ENCODE results near the gene GSN.

GSN gene

DNA sequence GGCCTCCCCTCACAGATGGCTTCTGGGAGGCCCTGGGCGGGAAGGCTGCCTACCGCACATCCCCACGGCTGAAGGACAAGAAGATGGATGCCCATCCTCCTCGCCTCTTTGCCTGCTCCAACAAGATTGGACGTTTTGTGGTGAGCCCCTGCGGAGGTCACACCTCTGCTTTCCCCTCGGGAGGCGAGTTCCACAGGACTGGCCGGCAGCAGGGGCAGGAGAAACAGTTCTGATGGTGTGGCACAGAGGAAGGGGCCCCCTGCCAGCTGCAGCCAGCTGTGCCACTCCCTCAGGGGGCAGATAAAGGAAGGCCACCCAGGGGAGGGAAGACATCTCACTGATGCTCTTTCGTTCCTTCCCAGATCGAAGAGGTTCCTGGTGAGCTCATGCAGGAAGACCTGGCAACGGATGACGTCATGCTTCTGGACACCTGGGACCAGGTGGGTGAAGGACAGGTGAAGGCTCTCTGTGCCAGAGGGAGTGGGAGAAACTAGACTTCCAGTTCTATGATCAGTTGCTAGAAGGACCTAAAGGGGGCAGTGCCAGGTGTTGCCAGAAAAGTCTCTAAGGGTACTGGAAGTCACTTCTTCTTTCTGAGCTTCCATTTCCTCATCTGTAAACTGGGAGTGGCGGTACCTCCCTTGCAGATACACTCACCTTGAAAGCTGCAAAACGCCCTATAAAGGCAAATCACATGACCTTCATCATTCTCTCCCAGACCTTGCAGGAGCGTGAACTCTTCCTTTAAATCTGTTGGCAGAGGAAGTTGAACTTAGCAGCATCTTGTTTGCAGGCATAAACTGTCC lies 61.1 kb downstream of the GSN start:
- peak; percentile 41 for DNase-seq
- in situ Hi-C loops (cut with MboI; ENCODE audit: low pct_unique_long_range_greater_than_20kb, low sequenced_read_pairs) = no loop called here

DNA sequence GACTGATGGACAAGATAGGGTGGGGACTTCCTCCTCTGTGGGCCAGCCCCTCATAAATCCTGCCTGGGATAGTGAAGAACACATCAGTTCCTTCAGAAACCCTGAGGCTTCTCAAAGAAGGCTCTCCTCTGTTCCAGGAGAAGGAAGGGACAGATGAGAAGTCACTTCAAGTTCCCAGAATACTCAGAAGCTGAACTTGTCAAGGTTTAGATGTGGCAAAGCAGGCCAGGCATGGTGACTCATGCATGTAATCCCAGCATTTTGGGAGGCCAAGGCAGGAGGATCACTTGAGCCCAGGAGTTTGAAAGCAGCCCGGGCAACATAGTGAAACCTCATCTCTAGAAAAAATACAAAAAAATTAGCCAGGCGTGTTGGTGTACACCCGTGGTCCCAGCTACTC lies 63.6 kb downstream of the GSN start:
- DNase-seq = no peak
- in situ Hi-C loops (cut with MboI; ENCODE audit: low pct_unique_long_range_greater_than_20kb, low sequenced_read_pairs) = no loop called here

DNA sequence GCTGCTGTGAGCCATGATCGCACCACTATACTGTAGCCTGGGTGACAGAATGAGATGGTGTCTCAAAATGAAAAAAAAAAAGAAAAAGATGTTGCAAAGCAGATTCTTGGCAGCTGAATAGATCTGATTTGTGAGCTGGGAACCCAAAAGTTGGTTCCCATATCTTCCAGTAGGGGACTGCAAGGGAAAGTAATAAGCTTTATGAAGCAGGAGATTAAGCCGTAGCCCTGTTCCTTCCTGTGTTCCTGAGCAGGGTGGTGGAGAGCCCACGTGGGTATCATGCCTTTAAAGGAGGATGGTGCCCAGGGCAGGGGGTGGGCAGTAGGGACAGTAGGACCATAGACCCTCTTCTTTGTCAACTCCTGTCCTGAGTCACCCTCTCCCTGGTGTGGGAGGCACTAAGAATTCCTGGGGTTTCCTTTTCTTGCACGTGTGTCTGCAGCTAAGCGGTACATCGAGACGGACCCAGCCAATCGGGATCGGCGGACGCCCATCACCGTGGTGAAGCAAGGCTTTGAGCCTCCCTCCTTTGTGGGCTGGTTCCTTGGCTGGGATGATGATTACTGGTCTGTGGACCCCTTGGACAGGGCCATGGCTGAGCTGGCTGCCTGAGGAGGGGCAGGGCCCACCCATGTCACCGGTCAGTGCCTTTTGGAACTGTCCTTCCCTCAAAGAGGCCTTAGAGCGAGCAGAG lies 64.2 kb downstream of the GSN start:
- no peak for DNase-seq
- in situ Hi-C loops (cut with MboI; ENCODE audit: low pct_unique_long_range_greater_than_20kb, low sequenced_read_pairs) = no loop called here

DNA sequence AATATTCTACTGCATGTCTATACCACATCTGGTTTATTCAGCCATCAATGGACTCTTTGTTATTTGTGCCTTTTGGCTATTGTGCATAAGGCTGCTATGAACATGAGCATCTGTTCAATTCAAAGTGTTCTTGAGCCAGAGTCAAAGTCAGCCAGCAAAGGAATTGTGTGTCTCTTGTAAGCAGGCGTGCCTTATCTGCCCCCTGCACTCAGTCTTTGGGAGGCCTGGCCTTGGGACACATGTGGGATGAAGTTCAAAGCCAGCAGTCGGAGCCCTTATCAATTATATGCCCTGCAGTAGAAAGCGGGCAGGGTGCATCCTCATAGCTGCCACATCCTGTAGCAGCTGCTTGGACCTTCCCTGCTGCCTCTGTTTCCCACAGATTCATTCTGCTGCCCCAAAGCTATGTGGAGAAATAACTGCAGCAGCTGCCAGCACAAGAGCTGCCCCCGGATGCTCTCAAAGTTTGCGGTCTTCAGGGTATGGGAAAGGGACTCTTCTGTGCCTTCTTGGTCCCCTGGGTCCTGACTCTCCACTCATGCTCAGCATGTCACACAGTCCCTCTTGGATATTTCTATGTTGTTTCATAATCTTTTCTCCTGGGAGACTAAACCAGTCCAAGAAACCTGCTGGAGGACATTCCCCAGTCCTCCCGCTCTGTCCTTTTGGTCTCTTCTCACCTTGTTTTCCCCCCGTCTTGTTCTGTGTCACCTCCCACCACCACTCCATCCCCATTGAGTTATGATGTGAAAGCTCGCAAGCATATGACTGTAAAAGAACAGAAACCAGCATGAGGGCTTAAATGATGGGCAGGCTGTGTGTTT lies 66.2 kb downstream of the GSN start:
- in situ Hi-C loops (cut with MboI; ENCODE audit: low pct_unique_long_range_greater_than_20kb, low sequenced_read_pairs) = no loop called here
- no peak for DNase-seq

DNA sequence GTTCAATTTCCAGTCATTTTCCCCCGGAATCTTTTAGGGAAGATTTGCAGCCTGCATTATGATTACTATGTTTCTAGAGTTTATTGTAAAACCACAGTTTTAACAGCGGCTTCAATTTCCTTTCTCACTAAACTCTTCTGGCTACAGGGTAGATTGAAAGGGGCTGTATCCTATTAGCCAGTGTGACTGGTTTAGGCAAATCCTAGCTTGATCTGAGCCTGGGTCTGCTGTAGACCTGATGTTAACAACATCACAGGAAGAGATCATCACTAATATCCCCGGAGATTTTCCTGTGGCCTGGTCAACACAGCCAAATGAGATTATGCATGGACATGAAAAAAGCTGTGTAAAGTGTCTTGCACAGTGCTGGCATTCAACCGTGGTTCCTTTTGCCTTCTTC lies 68.7 kb downstream of the GSN start:
- in situ Hi-C loops (cut with MboI; ENCODE audit: low pct_unique_long_range_greater_than_20kb, low sequenced_read_pairs) = no loop called here
- no peak for DNase-seq

DNA sequence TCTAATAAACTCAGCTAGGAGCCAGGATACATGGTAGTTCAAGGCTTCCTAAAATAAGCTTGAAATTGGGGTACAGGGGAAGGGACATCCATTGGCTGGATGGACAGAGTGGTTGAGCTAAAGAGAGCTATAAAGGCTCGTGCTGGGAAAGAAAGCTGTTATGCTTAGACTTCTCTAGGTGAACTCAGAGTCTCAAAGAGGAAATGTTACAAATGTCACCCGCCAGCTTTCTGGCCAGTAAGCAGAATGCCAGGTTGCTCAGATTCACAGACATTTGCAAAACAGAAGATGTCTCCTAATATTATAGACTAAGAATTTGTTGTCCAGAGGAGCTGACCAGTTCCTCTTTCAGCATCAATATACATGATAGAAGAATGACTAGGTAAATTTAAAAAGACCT lies 71.5 kb downstream of the GSN start:
- in situ Hi-C loops (cut with MboI; ENCODE audit: low pct_unique_long_range_greater_than_20kb, low sequenced_read_pairs) = no loop called here

DNA sequence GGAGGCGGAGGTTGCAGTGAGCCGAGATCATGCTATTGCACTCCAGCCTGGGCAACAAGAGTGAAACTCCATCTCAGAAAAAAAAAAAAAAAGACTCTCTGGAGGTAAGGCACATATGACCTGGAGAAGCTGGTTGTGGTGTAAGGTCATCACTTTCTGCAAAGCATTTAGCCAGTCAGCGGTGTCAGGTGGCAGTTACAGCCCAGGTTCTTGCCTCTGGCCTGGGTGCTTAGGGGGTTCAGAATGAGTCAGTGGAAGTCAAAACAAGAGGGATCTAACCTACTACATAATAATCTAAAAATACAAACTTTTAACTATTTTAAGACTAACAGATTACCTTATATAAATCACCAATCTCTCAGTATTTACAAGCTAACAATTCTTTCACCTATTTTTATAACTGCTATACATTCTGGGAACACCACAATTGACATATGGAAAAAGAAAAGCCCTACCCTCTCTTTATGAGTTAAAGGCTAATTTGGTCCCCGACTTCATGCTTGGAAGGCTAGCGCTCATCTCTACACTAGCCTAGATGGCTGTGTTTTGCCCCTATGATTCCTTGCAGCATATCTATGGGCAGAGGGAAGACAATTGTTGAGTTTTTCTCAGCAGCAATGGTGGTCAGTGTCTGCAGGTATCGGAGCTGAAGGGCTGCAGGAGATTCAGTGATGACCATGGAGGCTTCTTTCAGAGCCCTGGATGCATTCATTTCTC lies 72.9 kb downstream of the GSN start:
- in situ Hi-C loops (cut with MboI; ENCODE audit: low pct_unique_long_range_greater_than_20kb, low sequenced_read_pairs) = no loop called here
- no peak for DNase-seq

More for the DNA sequence above, 71.5 kb downstream of the GSN start:
- DNase-seq = no peak

DNA sequence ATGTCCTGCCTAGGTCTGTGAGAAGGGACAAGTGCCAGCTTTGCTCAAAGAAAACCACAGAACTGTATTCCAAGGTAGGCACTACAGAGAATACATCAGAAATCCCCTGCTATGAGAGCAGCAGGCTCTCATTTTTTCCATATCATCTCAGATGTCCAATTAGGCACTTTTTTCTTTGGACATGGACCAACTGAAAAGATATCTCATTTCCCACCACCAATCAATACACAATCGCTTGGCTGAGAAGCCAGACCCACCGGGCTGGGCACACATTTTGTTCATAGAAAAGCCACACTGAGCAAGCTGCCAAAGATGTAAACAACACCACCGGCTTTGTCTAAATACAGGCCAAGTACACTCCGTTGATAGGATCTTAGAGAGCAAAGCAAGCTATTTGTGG lies 76.2 kb downstream of the GSN start:
- in situ Hi-C loops (cut with MboI; ENCODE audit: low pct_unique_long_range_greater_than_20kb, low sequenced_read_pairs) = no loop called here
- DNase-seq = no peak

DNA sequence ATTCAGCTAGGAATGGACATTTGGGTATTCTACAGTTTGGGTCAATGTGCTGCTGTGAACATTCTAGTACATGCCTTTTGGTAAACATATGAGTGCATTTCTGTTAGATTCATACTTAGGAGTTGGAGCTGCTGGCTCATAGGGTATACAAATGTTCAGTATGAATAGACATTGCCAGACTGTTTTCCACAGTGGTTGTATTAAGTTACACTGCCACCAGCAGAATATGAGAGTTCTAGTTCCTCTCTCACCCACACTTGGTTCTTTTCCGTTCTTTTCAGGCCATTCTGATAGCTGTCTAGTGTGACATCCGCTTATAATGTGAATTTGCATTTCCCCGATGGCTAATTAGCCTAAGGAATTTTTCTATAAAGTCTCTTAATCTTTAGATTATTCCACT lies 77.1 kb downstream of the GSN start:
- in situ Hi-C loops (cut with MboI; ENCODE audit: low pct_unique_long_range_greater_than_20kb, low sequenced_read_pairs) = no loop called here
- no peak for DNase-seq

DNA sequence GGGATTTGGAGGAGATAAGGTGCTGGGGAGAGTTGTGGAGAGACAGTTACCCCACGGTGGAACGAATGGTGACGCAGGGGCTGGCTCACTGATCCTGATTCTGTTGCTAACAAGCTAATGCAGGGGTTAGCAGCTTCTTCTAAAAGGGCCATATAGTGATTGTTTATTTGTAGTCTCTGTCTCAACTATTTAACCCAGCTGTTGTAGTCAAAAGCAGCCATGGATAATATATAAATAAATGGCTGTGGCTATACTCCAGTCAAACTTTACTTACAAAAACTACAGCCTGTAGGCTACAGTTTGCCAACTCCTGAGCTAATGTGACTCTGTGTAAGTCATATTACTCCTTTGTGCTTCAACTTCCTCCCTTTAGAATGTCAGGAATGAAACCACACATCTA lies 80.3 kb downstream of the GSN start:
- no peak for DNase-seq
- in situ Hi-C loops (cut with MboI; ENCODE audit: low pct_unique_long_range_greater_than_20kb, low sequenced_read_pairs) = no loop called here

DNA sequence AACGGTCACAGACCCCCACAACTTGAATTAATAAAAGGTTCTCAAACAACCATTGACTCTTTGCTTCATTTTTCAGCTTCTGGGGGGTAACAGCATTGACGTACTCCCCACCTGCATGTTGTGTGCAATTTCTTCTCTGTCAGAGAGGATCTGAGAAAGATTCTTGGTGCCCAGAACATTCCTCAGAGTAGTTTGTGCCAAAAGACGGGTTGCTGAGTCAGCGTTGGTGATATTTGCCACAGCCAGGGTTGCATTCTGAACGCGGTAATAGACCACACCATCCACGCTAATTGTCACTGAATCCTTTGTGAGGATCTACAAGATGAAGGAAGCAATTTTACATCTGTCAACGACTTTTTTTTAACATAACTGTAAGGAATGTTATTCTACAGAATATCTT lies 81.0 kb downstream of the GSN start:
- in situ Hi-C loops (cut with MboI; ENCODE audit: low pct_unique_long_range_greater_than_20kb, low sequenced_read_pairs) = no loop called here

DNA sequence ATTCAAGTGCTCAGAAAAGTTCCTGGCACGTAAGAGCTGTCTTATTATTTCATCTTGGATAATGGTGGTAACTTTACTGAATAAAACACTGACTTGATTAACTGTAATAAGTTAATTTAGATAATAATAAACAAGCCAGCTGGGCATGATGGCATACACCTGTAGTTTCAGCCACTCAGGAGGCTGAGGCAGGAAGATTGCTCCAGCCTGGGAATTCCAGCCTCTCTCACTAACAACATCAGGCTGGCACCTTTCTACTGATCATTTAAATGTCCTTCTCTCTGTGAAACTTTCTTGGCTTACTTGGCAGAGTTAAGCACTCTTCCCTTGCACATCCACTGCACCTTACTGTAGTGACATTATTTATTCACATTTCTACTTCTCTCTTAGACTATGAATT lies 82.1 kb downstream of the GSN start:
- DNase-seq = no peak
- in situ Hi-C loops (cut with MboI; ENCODE audit: low pct_unique_long_range_greater_than_20kb, low sequenced_read_pairs) = no loop called here

More for the DNA sequence above, 81.0 kb downstream of the GSN start:
- no peak for DNase-seq

DNA sequence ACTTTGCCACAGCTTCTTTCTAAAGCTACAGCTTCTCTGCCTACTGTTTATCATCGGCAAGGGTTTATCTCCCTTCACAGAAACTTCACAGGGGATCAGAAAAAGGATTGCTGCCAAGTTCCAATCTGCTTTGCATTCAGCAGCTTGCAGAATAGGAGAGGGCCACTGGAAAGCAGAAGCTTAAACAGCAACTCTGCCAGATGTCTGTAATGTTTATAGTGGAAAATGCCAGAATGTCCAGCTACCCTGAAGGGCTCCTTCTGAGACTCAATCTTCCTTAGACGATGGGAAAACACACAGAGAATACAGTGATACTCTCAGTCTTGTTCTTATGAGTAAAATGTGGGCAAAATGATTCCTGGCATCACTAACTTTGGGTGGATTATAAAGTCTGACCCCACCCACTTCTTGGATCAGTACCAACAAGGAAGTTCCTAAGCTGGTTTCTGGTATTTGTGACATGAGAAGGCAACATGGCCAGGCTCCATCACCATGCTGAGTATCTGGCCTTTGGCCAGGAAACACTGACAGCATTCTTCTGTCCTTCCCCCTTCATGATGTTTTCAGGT lies 83.1 kb downstream of the GSN start:
- in situ Hi-C loops (cut with MboI; ENCODE audit: low pct_unique_long_range_greater_than_20kb, low sequenced_read_pairs) = no loop called here
- DNase-seq = peak; percentile 56

DNA sequence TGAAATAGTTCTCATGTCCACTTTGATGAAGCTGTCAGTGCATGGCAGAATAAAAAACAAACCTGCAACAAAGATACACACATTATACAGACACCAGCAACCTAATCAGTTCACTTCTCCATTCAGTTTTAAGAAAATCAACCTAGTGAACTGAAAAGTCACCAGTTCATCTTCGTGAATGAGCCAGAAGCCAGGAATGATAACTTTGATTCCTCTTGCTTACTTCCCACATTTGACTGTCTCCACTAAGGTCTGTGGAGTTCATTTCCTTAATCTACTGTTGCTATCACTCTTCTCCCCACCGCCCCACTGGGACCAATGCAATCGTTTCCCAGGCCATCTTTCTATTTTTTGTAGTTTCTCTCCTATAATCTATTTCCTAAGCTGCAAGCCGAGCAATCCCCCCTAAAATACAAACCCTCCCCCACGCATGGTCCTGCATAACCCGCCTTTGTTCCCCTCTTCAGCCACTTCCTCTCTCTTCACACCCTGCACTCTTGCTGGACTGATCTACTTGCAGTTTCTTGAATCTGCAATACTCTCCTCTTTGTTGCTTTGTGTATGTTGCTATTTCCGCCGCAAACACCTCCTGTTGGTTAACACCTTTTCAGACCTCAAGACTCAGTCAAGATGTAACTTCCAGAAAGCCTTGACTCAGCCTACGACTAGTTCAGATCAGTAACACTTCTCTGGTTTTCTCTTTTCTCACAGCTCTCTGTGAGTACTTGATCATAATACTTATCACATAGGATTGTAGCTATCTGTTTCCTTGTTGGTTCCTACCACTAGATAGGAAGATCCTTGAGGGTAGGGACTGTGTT lies 85.5 kb downstream of the GSN start:
- DNase-seq = peak; percentile 60
- in situ Hi-C loops (cut with MboI; ENCODE audit: low pct_unique_long_range_greater_than_20kb, low sequenced_read_pairs) = no loop called here

DNA sequence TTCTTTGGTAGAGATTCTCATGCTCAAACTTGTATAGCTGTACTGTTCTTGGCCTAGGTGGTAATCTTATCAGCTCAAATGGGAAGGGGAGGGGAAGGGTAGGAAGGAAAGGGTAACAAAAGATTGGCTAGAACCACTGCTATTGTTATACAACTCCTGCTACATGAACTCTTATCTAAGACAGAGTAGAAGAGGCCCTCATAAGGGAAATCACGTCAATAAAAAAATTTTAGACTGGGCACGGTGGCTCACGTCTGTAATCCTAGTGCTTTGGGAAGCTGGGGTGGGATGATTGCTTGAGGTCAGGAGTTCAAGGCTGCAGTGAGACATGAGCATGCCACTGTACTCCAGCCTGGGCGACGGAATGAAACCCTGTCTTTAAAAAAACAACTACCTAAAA lies 86.2 kb downstream of the GSN start:
- in situ Hi-C loops (cut with MboI; ENCODE audit: low pct_unique_long_range_greater_than_20kb, low sequenced_read_pairs) = no loop called here

DNA sequence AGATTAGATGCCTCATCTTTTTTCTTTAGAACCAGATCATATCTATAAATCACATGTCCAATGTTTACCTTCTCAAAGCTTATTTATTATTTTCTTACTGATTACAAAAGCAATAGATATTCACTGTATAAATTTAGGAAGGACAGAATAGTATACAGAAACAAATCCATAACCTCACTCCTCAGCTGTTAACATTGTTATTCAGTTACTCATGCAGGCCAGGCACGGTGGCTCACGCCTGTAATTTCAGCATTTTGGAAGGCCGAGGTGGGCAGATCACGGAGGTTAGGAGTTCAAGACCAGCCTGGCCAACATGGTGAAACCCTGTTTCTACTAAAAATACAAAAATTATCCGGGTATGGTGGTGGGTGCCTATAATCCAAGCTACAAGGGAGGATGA lies 86.8 kb downstream of the GSN start:
- in situ Hi-C loops (cut with MboI; ENCODE audit: low pct_unique_long_range_greater_than_20kb, low sequenced_read_pairs) = no loop called here

More for the DNA sequence above, 86.2 kb downstream of the GSN start:
- DNase-seq = no peak

DNA sequence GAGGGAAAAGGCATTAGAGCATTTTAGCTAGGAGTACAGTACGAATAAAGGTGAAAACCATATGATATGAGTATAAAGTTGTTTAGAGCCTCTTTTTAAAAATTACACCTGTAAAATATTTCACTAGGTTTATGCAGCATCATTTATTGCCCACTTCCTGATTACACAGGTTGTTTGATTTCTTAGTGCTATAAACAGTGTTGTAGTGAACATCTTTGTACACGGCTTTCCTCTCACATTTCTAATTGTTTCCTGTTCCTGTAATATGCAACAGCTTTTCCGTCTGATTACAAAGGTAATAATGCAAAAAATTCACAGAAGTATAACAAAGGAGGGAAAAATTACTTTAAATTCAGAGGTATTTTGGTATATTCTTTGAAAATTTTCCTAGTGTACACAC lies 89.0 kb downstream of the GSN start:
- in situ Hi-C loops (cut with MboI; ENCODE audit: low pct_unique_long_range_greater_than_20kb, low sequenced_read_pairs) = no loop called here
- no peak for DNase-seq

More for the DNA sequence above, 86.8 kb downstream of the GSN start:
- DNase-seq = no peak

DNA sequence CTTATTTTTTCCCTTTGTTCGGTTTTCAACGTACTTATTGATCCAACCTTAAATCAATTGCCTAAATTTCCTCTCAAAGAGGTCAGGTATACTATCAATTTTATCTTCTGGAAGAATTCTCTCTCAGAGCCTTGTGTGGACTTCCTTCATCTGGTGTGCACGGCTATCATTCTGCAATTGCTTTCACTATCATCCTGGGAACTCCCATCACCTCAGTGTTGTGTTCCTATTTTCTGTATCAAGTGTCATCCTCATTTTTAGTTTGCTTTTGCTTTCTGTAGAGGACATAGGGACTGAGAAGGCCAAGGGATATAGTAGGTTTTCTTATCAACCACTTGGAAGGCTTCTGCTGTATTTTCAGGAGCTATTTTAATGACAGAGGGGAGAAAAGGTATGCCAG lies 90.8 kb downstream of the GSN start:
- in situ Hi-C loops (cut with MboI; ENCODE audit: low pct_unique_long_range_greater_than_20kb, low sequenced_read_pairs) = no loop called here
- no peak for DNase-seq

Measured in KBM-7 (cell line).